ENCODE data around the gene ANKRD65. TPM values are rescaled to one million over a fixed set of nuclear protein-coding genes. Genes with fewer than 3 reads are reported as not detected.

Gene ANKRD65
- total RNA-seq, 1 experiment from 2014 or later = not detected

GRCh38 chr1:1380860-1381259 lies 40.2 kb downstream of the ANKRD65 start:
- CTCF ChIA-PET = no interaction called here

DNA sequence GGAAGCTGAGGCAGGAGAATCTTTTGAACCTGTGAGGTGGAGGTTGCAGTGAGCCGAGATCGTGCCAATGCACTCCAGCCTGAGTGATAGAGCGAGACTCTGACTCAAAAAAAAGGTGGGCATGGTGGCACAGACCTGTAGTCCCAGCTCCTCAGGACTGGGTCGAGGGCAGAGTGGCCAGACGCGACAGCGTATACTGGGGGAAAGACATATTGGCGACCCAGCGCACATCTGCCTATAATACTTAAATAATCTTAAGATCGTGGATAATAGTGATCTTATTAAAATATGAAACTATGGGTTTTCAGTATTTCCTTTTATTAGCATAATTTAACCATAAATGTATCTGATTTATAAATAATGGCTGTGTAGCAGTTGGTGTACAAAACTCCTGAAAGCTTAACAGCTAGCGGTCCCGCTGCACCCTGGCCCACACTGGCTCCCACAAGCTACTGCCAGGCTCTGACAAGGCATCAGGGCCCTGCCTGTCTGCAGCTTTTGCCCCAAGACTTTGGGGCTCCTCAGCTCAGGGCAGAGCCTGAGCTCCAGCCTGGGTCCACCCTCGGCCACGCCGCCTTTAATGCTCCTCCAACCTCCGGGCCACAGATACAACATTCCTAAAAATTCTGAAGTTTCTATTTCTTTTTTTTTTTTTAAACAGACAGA lies 43.4 kb downstream of the ANKRD65 start:
- no peaks in the 10 kb centered on the region for H3K27me3 Mint-ChIP-seq (ENCODE audit: unreplicated experiment)
- no peak for DNase-seq
- no TSS peak for BruUV-seq (replicated peaks)
- no peak overlapping the region for H3K27ac Mint-ChIP-seq (ENCODE audit: unreplicated experiment)
- H3K4me1 Mint-ChIP-seq (ENCODE audit: low read depth, unreplicated experiment) = no peaks in the 10 kb centered on the region
- CTCF ChIA-PET = no interaction called here
- no peaks in the 10 kb centered on the region for H3K9me3 Mint-ChIP-seq (ENCODE audit: low read depth, unreplicated experiment)
- intact Hi-C loops (cut with micrococcal nuclease; ENCODE audit: unreplicated experiment) = no loop called here
- no peak for TF ChIP-seq CTCF (IDR thresholded peaks at IDR 0.05; ENCODE audit: unreplicated experiment)
- peaks cover 24% of the 10 kb centered on the region for H3K36me3 Mint-ChIP-seq (ENCODE audit: insufficient read depth, unreplicated experiment)
- no peak overlapping the region for H3K4me3 Mint-ChIP-seq (ENCODE audit: low read depth, unreplicated experiment)

More at GRCh38 chr1:1380860-1381259, 40.2 kb downstream of the ANKRD65 start:
- Mint-ChIP-seq H3K9me3 (ENCODE audit: low read depth, unreplicated experiment) (no peaks in the 10 kb centered on the region), H3K4me3 (ENCODE audit: low read depth, unreplicated experiment) (no peak overlapping the region), H3K4me1 (ENCODE audit: low read depth, unreplicated experiment) (no peaks in the 10 kb centered on the region), H3K36me3 (ENCODE audit: insufficient read depth, unreplicated experiment) (peaks cover 8% of the 10 kb centered on the region), H3K27ac (ENCODE audit: unreplicated experiment) (no peak overlapping the region), H3K27me3 (ENCODE audit: unreplicated experiment) (no peaks in the 10 kb centered on the region)
- no peak for TF ChIP-seq CTCF (IDR thresholded peaks at IDR 0.05; ENCODE audit: unreplicated experiment)
- DNase-seq = no peak
- intact Hi-C loops (cut with micrococcal nuclease; ENCODE audit: unreplicated experiment) = no loop called here
- BruUV-seq (replicated peaks) = no TSS peak

DNA sequence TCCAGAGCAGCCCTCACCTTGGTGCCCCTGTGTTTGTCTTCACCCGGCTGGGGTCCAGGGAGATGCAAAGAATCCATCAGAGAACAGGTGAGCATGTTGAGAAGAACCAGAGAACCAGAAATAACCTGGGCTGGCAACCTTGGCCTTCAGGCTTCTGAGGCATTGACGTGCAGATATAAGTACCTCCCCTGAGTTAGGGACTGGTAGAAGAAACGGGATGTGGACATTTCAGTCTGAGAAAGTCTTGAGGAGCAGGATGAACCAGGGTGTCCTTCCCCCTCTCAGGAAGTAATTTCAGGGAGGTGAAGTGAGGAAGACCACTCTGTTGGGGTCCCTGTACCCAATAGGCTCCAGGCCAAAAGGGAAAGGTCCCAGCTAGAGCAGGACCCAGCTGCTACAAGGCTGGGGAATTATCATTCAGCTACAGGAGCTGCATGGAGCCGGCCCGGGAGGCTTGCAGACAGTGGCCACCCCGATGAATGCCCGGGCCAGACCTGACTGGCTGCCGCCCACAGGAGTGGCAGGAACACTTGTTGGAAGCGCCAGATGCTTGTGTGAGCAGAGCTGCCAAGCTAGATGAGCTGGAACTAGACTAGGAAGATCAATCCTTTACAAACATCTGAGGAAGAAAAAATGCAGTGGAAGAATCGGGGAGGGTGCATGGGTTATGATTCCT lies 44.4 kb downstream of the ANKRD65 start:
- Mint-ChIP-seq H3K9me3 (ENCODE audit: low read depth, unreplicated experiment) (no peaks in the 10 kb centered on the region), H3K27me3 (ENCODE audit: unreplicated experiment) (no peaks in the 10 kb centered on the region), H3K36me3 (ENCODE audit: insufficient read depth, unreplicated experiment) (peaks cover 24% of the 10 kb centered on the region), H3K27ac (ENCODE audit: unreplicated experiment) (no peak overlapping the region), H3K4me1 (ENCODE audit: low read depth, unreplicated experiment) (no peaks in the 10 kb centered on the region), H3K4me3 (ENCODE audit: low read depth, unreplicated experiment) (peak overlapping the region; percentile 75)
- no peak for TF ChIP-seq CTCF (IDR thresholded peaks at IDR 0.05; ENCODE audit: unreplicated experiment)
- DNase-seq = no peak
- intact Hi-C loops (cut with micrococcal nuclease; ENCODE audit: unreplicated experiment) = no loop called here
- no TSS peak for BruUV-seq (replicated peaks)
- CTCF ChIA-PET = no interaction called here

DNA sequence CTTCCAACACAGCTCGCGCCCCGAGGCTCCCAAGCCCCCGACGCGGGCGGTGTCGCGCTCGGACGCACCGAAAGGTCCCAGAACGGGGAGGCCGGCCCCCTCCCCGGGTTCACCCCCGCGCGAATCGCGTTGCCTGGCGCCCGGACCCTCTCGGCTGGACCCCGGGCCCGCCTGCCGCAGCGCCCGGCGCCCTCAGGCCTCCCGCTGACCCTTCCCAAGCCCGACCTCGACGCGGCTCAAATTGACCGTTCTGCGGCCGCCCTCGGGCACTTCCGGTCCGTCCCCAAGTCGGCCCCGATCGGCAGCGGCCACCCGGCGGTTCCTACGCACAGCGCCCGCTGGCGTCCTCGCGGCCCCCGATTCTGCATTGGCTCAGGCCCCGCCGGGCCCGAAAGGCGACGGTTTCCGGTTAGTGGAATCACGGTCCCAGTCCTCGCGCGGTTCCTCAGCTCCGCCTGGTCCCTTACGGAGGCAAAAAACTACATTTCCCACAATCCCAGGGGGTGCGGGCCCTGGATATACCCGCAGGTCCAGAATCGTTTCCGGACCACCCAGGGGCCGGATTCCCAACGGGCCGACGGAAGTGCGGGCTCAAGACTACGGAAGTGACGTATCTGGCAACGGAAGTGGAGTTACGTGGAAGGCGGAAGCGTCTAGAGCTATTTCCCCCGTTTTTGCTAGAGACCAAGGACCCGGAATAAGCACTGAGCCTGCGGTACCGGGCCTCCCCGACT lies 46.0 kb downstream of the ANKRD65 start, which contains the start of gene AURKAIP1:
TSS of gene AURKAIP1 (minus strand) at position 279 of the 734 bp plus-strand sequence. CDS start 451 bp downstream, outside the sequence.
- H3K27me3 Mint-ChIP-seq (ENCODE audit: unreplicated experiment) = no peaks in the 10 kb centered on the region
- no peaks in the 10 kb centered on the region for H3K9me3 Mint-ChIP-seq (ENCODE audit: low read depth, unreplicated experiment)
- H3K4me3 Mint-ChIP-seq (ENCODE audit: low read depth, unreplicated experiment) = peak within 1 kb of the TSS; percentile 75
- CTCF ChIA-PET = interaction anchor here (0.8 to 1.2 kb wide), 3 partner anchors 24 to 130 kb away, joined by 3 to 7 read pairs (median 6); partner anchors contain the start of gene CCNL2
- peak; percentile 95 for DNase-seq
- H3K4me1 Mint-ChIP-seq (ENCODE audit: low read depth, unreplicated experiment) = no peaks in the 10 kb centered on the region
- intact Hi-C loops (cut with micrococcal nuclease; ENCODE audit: unreplicated experiment) = no loop called here
- BruUV-seq (replicated peaks) = no TSS peak
- H3K27ac Mint-ChIP-seq (ENCODE audit: unreplicated experiment) = peak within 1 kb of the TSS; percentile 96
- H3K36me3 Mint-ChIP-seq (ENCODE audit: insufficient read depth, unreplicated experiment) = peaks cover 24% of the 10 kb centered on the region
- no peak for TF ChIP-seq CTCF (IDR thresholded peaks at IDR 0.05; ENCODE audit: unreplicated experiment)
